Neural cell (in vitro differentiated cells): ENCODE results near the gene AKAP8L. TPM values are rescaled to one million over a fixed set of nuclear protein-coding genes. Genes with fewer than 3 reads are reported as not detected.
A peak's percentile ranks its signal among the peaks of the same experiment; 100 is the strongest.

Experiments used
- H2AFZ ChIP-seq: fragments of 200-600, 300-800 bp; sonication (generic), shearing (Covaris generic); 2 replicates; pipeline ENCODE4 v1.6.0; 2014; ENCODE audit warnings: low read depth, mild to moderate bottlenecking, antibody characterized with exemption, low read length, moderate library complexity
- H3F3A ChIP-seq: fragments of 200-600 bp; shearing (Covaris generic); 2 replicates; pipeline ENCODE4 v1.6.1; 2016; ENCODE audit warnings: mild to moderate bottlenecking, moderate library complexity, mixed read lengths, antibody characterized with exemption, low read length; ENCODE audit not compliant: insufficient read depth, poor library complexity, severe bottlenecking
- H3K27ac ChIP-seq: fragments of 200-600, 300-800 bp; sonication (generic), shearing (Covaris generic); 2 replicates; pipeline ENCODE4 v1.5.1; 2014; ENCODE audit warnings: mild to moderate bottlenecking, low read length, moderate library complexity
- H3K27me3 ChIP-seq: fragments of 300-800, 200-600 bp; sonication (generic), shearing (Covaris generic); 2 replicates; pipeline ENCODE4 v1.6.0; 2014; ENCODE audit warnings: mild to moderate bottlenecking, low read depth, low read length, moderate library complexity; ENCODE audit not compliant: insufficient read depth
- H3K36me3 ChIP-seq: fragments of 300-800, 200-600 bp; sonication (generic), shearing (Covaris generic); 2 replicates; pipeline ENCODE4 v1.5.1; 2014; ENCODE audit warnings: mild to moderate bottlenecking, antibody characterized with exemption, low read length, moderate library complexity; ENCODE audit not compliant: insufficient read depth
- H3K4me2 ChIP-seq: fragments of 300-800, 200-600 bp; sonication (generic), shearing (Covaris generic); 2 replicates; pipeline ENCODE4 v1.6.0; 2014; ENCODE audit warnings: mild to moderate bottlenecking, low read length
- H3K4me3 ChIP-seq: fragments of 300-800, 200-600 bp; sonication (generic), shearing (Covaris generic); 2 replicates; pipeline ENCODE4 v1.5.1; 2014; ENCODE audit warnings: mild to moderate bottlenecking, low read length, moderate library complexity
- H3K79me2 ChIP-seq: fragments of 200-600 bp; shearing (Covaris generic); replicated peaks from 2 replicates; pipeline ENCODE4 v1.6.0; 2014; ENCODE audit warnings: mild to moderate bottlenecking, low read length, moderate library complexity; ENCODE audit not compliant: insufficient read depth
- H3K9ac ChIP-seq: fragments of 300-800, 200-600 bp; sonication (generic), shearing (Covaris generic); 2 replicates; pipeline ENCODE4 v1.6.1; 2016; ENCODE audit warnings: mild to moderate bottlenecking, low read length, mixed read lengths
- H3K9me2 ChIP-seq: fragments of 200-600 bp; shearing (Covaris generic); 2 replicates; pipeline ENCODE4 v1.6.1; 2016; ENCODE audit warnings: mild to moderate bottlenecking, low read length, mixed read lengths; ENCODE audit not compliant: insufficient read depth
- H3K9me3 ChIP-seq: fragments of 200-600, 300-800 bp; sonication (generic), shearing (Covaris generic); 2 replicates; pipeline ENCODE4 v1.6.1; 2016; ENCODE audit warnings: mild to moderate bottlenecking, mixed run types, low read length, moderate library complexity, mixed read lengths
- H4K20me1 ChIP-seq: fragments of 200-600 bp; shearing (Covaris generic); 2 replicates; pipeline ENCODE4 v1.6.1; 2016; ENCODE audit warnings: mild to moderate bottlenecking, mixed run types; ENCODE audit not compliant: insufficient read depth
- CTCF ChIP-seq: fragments of 450-650 bp; IDR thresholded peaks from 2 replicates; pipeline ENCODE4 v1.5.1; 2014; ENCODE audit warnings: antibody characterized with exemption, mild to moderate bottlenecking, moderate library complexity; ENCODE audit not compliant: poor library complexity, severe bottlenecking
- EP300 ChIP-seq: fragments of 450-650 bp; conservative IDR thresholded peaks from 2 replicates; pipeline ENCODE4 v1.6.1; 2014; ENCODE audit warnings: antibody characterized with exemption, mild to moderate bottlenecking, moderate library complexity; ENCODE audit not compliant: poor library complexity, severe bottlenecking
- EZH2 ChIP-seq: fragments of 200-600, 300-800 bp; shearing (Covaris generic), sonication (generic); IDR thresholded peaks from 2 replicates; pipeline ENCODE4 v1.6.1; 2014; ENCODE audit warnings: antibody characterized with exemption, low read length, borderline replicate concordance, mild to moderate bottlenecking; ENCODE audit not compliant: insufficient read depth, poor library complexity, severe bottlenecking
- MXI1 ChIP-seq: fragments of 450-650 bp; conservative IDR thresholded peaks from 2 replicates; pipeline ENCODE4 v1.6.1; 2014; ENCODE audit warnings: antibody characterized with exemption, mild to moderate bottlenecking; ENCODE audit not compliant: poor library complexity, severe bottlenecking
- POLR2AphosphoS5 ChIP-seq: IDR thresholded peaks from 2 replicates; pipeline ENCODE4 v1.6.1; 2012
- RAD21 ChIP-seq: fragments of 450-650 bp; conservative IDR thresholded peaks from 2 replicates; pipeline ENCODE4 v1.6.1; 2014; ENCODE audit warnings: antibody characterized with exemption, mild to moderate bottlenecking, moderate library complexity
- SMC3 ChIP-seq: fragments of 450-650 bp; conservative IDR thresholded peaks from 2 replicates; pipeline ENCODE4 v1.6.1; 2014; ENCODE audit warnings: antibody characterized with exemption, mild to moderate bottlenecking, moderate library complexity; ENCODE audit not compliant: poor library complexity
- TAF1 ChIP-seq: IDR thresholded peaks from 2 replicates; pipeline ENCODE4 v1.6.1; 2012; ENCODE audit warnings: low read depth
- polyA plus RNA-seq: library from polyadenylated mRNA; depleted of rRNA; stranded (reverse); fragments of >200 nt; gene quantifications from 2 replicates; pipeline ENCODE4 v1.2.3, GENCODE V29; 2014
- TF ChIP-seq, protein P1 (sequence below): IDR thresholded peaks from 2 replicates; pipeline ENCODE4 v1.6.1; 2012; ENCODE audit warnings: borderline replicate concordance

AKAP8L gene
- polyA plus RNA-seq, 1 donor from 2014 or later = 281 TPM

- Histone ChIP-seq H3K9me2 (no peaks in the 10 kb centered on the region), H3K27me3 (no peaks in the 10 kb centered on the region), H3K4me3 (peak overlapping the region; percentile 47), H3K9ac (peak overlapping the region; percentile 32), H3K27ac (peak overlapping the region; percentile 82), H3K9me3 (no peaks in the 10 kb centered on the region), H3F3A (no peaks in the 10 kb centered on the region), H2AFZ (no peak overlapping the region), H3K4me2 (no peak overlapping the region), H3K79me2 (no peaks in the 10 kb centered on the region), H3K36me3 (no peaks in the 10 kb centered on the region), H4K20me1 (no peaks in the 10 kb centered on the region)
- no peak for TF ChIP-seq EZH2
Measured at GRCh38 chr19:15358918-15359317, 59.9 kb downstream of the AKAP8L start.

DNA sequence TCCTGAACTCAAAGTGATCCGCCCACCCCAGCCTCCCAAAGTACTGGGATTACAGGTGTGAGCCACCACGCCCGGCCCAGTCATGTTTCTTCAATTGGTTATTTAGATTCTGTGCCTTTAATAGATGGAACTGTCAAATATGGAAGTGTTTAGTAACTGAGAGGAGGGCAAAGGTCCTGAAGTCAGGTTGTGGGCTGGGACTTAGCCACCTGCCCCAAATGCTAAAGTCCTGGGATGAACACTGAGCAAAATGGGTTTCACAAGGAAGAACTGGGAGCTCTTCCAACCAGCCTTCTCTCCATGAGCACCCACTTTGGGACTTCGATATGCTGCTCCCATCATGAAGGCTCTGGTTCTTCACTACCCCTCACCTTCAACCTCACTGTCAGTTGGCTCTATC lies 60.9 kb downstream of the AKAP8L start:
- Histone ChIP-seq H3K36me3 (no peaks in the 10 kb centered on the region), H3F3A (no peaks in the 10 kb centered on the region), H3K9me2 (no peaks in the 10 kb centered on the region), H2AFZ (no peak overlapping the region), H3K79me2 (no peaks in the 10 kb centered on the region), H3K4me2 (no peak overlapping the region), H3K9me3 (no peaks in the 10 kb centered on the region), H4K20me1 (no peaks in the 10 kb centered on the region), H3K4me3 (no peak overlapping the region), H3K9ac (no peak overlapping the region), H3K27ac (peak overlapping the region; percentile 82), H3K27me3 (no peaks in the 10 kb centered on the region)
- no peak for TF ChIP-seq MXI1
- no peak for TF ChIP-seq RAD21
- TF ChIP-seq, protein P1, sequence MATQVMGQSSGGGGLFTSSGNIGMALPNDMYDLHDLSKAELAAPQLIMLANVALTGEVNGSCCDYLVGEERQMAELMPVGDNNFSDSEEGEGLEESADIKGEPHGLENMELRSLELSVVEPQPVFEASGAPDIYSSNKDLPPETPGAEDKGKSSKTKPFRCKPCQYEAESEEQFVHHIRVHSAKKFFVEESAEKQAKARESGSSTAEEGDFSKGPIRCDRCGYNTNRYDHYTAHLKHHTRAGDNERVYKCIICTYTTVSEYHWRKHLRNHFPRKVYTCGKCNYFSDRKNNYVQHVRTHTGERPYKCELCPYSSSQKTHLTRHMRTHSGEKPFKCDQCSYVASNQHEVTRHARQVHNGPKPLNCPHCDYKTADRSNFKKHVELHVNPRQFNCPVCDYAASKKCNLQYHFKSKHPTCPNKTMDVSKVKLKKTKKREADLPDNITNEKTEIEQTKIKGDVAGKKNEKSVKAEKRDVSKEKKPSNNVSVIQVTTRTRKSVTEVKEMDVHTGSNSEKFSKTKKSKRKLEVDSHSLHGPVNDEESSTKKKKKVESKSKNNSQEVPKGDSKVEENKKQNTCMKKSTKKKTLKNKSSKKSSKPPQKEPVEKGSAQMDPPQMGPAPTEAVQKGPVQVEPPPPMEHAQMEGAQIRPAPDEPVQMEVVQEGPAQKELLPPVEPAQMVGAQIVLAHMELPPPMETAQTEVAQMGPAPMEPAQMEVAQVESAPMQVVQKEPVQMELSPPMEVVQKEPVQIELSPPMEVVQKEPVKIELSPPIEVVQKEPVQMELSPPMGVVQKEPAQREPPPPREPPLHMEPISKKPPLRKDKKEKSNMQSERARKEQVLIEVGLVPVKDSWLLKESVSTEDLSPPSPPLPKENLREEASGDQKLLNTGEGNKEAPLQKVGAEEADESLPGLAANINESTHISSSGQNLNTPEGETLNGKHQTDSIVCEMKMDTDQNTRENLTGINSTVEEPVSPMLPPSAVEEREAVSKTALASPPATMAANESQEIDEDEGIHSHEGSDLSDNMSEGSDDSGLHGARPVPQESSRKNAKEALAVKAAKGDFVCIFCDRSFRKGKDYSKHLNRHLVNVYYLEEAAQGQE = no peak
- no peak for TF ChIP-seq TAF1
- TF ChIP-seq CTCF = no peak
- no peak for TF ChIP-seq SMC3
- no peak for TF ChIP-seq POLR2AphosphoS5
- no peak for TF ChIP-seq EZH2
- TF ChIP-seq EP300 = no peak
